Stomach (tissue), 4 donors: ENCODE results near the gene MATK.

ENCODE experiments used
- EP300 ChIP-seq: sonication (generic); formaldehyde crosslinking; IDR thresholded peaks from one replicate; pipeline ENCODE4 v1.6.1; 2017; ENCODE audit warnings: antibody characterized with exemption
- POLR2A ChIP-seq, 4 donors: fragments of 450-650 bp; IDR thresholded peaks; one replicate each; pipeline ENCODE4 v1.6.1; 2016; ENCODE audit warnings: antibody characterized with exemption in 4 of 4, control low read depth in 2 of 4, mild to moderate bottlenecking in 1 of 4, moderate library complexity in 1 of 4
- TF ChIP-seq, protein P1 (sequence below), 7 experiments: fragments of 450-650 bp in 4 of 7; fragments of 200-600 bp in 3 of 7; sonication (generic) in 3 of 7; IDR thresholded peaks; one replicate each; pipeline ENCODE4 v1.5.1; 2016 to 2019; ENCODE audit warnings: antibody characterized with exemption in 7 of 7, control low read depth in 2 of 7, mild to moderate bottlenecking in 1 of 7

DNA sequence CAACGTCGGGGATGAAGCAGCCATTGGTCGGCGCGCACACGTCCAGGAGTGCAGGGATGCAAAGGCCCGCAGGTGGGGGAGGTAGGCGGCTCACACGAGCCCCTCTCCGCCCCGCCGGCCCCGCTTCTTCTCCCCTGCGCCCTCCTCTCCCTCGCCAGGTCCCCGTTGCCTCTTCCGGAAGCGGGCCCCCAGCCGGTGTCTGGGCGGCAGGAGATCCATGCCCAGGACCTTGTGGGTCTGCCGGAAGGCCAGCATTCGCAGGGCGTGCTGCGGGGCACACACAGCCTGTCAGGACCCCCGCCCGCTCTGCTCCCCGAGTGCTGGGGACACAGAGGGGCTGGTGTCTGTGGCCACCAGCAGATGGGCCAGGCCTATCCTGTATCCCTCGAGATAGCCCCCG is 19.7 kb upstream of the MATK start:
- TF ChIP-seq, protein P1, sequence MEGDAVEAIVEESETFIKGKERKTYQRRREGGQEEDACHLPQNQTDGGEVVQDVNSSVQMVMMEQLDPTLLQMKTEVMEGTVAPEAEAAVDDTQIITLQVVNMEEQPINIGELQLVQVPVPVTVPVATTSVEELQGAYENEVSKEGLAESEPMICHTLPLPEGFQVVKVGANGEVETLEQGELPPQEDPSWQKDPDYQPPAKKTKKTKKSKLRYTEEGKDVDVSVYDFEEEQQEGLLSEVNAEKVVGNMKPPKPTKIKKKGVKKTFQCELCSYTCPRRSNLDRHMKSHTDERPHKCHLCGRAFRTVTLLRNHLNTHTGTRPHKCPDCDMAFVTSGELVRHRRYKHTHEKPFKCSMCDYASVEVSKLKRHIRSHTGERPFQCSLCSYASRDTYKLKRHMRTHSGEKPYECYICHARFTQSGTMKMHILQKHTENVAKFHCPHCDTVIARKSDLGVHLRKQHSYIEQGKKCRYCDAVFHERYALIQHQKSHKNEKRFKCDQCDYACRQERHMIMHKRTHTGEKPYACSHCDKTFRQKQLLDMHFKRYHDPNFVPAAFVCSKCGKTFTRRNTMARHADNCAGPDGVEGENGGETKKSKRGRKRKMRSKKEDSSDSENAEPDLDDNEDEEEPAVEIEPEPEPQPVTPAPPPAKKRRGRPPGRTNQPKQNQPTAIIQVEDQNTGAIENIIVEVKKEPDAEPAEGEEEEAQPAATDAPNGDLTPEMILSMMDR (IDR thresholded peaks at IDR 0.05), result no peak
- TF ChIP-seq EP300, result no peak
- no peak for TF ChIP-seq POLR2A (IDR thresholded peaks at IDR 0.05)
